ENCODE results near the gene AFAP1.

The AFAP1 gene

DNA sequence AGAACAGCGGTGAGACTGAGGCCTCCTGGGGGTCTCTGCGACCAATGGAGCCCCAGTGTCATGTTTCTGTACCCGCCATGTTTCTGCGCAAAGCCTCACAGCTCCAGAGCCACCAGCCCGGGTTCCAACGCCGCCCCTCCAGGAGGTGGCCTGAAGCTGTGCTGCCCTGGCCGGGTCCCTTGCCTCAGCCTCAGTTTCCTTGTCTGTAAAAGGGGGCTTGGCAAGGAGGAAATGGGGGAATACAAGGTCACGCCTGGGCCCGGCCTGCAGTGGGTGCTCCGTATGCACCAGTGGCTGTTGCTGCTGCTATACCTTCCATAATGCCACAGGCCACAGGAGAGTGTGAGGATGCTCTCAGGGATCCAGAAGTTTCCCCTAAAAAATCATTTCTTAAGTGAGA, 229.5 kb downstream of the AFAP1 start:
- Histone ChIP-seq H3K4me1 (no peaks in the 10 kb centered on the region), H3K27me3 (no peaks in the 10 kb centered on the region), H3K9me3 (no peaks in the 10 kb centered on the region), H3K4me3 (ENCODE audit: low read depth, low read length) (no peak overlapping the region), H3K36me3 (no peaks in the 10 kb centered on the region)
- no peak for DNase-seq
- TF ChIP-seq, protein P1, sequence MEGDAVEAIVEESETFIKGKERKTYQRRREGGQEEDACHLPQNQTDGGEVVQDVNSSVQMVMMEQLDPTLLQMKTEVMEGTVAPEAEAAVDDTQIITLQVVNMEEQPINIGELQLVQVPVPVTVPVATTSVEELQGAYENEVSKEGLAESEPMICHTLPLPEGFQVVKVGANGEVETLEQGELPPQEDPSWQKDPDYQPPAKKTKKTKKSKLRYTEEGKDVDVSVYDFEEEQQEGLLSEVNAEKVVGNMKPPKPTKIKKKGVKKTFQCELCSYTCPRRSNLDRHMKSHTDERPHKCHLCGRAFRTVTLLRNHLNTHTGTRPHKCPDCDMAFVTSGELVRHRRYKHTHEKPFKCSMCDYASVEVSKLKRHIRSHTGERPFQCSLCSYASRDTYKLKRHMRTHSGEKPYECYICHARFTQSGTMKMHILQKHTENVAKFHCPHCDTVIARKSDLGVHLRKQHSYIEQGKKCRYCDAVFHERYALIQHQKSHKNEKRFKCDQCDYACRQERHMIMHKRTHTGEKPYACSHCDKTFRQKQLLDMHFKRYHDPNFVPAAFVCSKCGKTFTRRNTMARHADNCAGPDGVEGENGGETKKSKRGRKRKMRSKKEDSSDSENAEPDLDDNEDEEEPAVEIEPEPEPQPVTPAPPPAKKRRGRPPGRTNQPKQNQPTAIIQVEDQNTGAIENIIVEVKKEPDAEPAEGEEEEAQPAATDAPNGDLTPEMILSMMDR (IDR thresholded peaks at IDR 0.05; ENCODE audit: low read depth, low read length) = no peak

DNA sequence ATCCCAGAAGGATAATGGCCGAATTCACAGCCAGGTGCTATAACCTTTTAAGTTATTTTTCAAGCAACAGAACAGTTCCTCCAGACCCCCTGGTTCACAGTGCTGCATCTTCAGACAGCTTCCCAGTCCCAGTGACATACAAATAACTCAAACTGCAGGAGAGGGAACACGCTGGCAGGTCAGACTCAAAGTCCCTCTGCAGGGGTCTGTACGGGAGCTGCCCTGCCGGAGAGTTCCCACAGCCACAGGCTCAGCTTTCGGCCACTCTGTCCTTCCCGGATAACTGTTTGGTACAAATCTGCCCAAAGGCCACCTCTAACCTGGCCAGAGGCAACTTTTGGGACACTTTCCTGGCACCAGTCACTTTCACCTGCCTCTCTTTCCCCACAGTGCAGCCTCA, 230.2 kb downstream of the AFAP1 start:
- no peak for DNase-seq
- Histone ChIP-seq H3K4me3 (ENCODE audit: low read depth, low read length) (no peak overlapping the region), H3K27me3 (no peaks in the 10 kb centered on the region), H3K36me3 (no peaks in the 10 kb centered on the region), H3K9me3 (no peaks in the 10 kb centered on the region), H3K4me1 (no peaks in the 10 kb centered on the region)
- TF ChIP-seq, protein P1 (IDR thresholded peaks at IDR 0.05; ENCODE audit: low read depth, low read length) = no peak

DNA sequence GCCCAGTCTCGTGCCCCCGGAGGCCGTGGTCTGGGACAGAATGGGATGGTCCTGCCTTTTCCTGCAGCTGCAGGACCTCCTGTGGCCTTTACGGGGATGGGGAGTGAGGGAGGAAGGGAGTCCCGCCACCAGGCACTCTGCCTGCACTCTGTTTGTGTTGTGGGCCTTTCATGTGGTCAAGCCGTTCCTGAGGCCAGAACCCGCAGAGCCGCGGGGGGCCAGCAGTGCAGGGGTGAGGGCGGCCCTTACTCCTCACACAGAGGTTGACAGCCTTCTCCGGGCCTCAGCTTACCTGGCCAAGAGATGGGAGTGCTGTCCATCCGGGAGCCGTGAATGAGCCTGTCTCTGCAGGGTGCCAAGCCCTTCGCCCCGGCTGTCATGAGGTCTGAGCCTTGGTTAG, 230.7 kb downstream of the AFAP1 start:
- DNase-seq = no peak

More for the DNA sequence above, 230.7 kb downstream of the AFAP1 start:
- no peaks in the 10 kb centered on the region for H3K4me1 ChIP-seq
- no peaks in the 10 kb centered on the region for H3K27me3 ChIP-seq
- H3K36me3 ChIP-seq = no peaks in the 10 kb centered on the region
- TF ChIP-seq, protein P1 (IDR thresholded peaks at IDR 0.05; ENCODE audit: low read depth, low read length) = no peak
- no peaks in the 10 kb centered on the region for H3K9me3 ChIP-seq
- no peak overlapping the region for H3K4me3 ChIP-seq (ENCODE audit: low read depth, low read length)

Measured in BE2C (cell line).